GM23338 (cell line): ENCODE results near the gene EIF2D.

Source experiments
- CREB1 ChIP-seq: fragments of 250-450 bp; sonication (Bioruptor Pico); IDR thresholded peaks from 2 replicates; pipeline ENCODE4 v1.5.0; 2020; ENCODE audit warnings: low read depth, mild to moderate bottlenecking, moderate library complexity
- EZH2 ChIP-seq: fragments of 200-600 bp; sonication (generic); IDR thresholded peaks from one replicate; pipeline ENCODE4 v1.8.0; 2017; ENCODE audit warnings: antibody characterized with exemption, mild to moderate bottlenecking, low read depth; ENCODE audit not compliant: unreplicated experiment
- JUNB ChIP-seq: IDR thresholded peaks from one replicate; pipeline ENCODE4 v1.6.1; 2016; ENCODE audit warnings: antibody characterized with exemption; ENCODE audit not compliant: unreplicated experiment
- ZNF331 ChIP-seq: fragments of 250-450 bp; sonication (Bioruptor Pico); IDR thresholded peaks from 2 replicates; pipeline ENCODE4 v1.5.0; 2020; ENCODE audit warnings: low read depth, mild to moderate bottlenecking, moderate library complexity

DNA sequence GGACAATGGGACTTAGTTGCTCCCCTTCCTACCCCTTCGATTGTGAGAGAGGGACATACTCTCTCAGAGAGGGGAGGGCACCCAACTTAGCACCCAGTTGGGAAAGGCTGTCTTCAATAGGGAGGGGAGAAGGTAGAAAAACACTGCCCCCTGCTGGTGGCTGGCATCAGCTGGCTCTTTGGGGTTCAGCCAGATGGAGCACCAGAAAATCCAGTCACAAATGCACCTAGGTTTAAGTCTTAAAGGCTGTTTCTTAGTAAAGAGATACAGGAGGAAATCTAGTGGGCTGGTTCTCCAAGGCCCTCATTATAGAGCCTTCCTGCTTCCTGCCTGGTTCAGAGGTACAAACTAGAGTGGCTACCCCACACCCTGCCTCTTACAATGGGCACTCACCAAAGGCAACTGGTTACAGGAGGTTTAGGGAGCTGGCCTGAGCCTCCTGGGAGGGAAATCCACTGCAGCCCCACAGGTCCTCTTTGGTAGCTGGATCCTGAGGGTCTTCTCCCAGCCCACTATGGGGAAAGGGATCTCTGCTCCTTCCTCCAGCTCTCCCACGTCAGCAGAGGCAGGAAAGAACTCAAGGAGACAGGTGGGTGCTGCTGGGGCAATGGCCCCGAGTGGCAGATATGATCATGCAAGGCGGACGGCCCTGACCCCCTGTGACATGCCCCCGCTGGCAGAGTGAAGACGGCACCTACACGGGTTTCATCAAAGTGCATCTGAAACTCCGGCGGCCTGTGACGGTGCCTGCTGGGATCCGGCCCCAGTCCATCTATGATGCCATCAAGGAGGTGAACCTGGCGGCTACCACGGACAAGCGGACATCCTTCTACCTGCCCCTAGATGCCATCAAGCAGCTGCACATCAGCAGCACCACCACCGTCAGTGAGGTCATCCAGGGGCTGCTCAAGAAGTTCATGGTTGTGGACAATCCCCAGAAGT, 28.3 kb downstream of the EIF2D start:
- TF ChIP-seq ZNF331 (no peak), CREB1 (no peak), JUNB (no peak), EZH2 (no peak)
